Heart left ventricle (tissue), 16 donors: Measurements from ENCODE around the gene ZNRF2. TPM values are rescaled to one million over a fixed set of nuclear protein-coding genes. Genes with fewer than 3 reads are reported as not detected.

ENCODE experiments used
- ATAC-seq, 4 donors: fragments of 200-7000 bp; cut with Tn5 transposase; one replicate each; pipeline ENCODE4 v1.9.1; 2020 to 2022; ENCODE audit warnings: moderate library complexity in 4 of 4, mild to moderate bottlenecking in 3 of 4, moderate number of reproducible peaks in 1 of 4
- DNase-seq, 5 donors: peaks; one replicate each; pipeline ENCODE4 v3.0.0-alpha.2; 2020
- H3K27ac ChIP-seq, 12 donors: fragments of 200-600 bp; sonication (generic) in 4 of 12; one replicate each; pipeline versions ENCODE4 v1.5.0 to v1.8.0; 2016 to 2022; ENCODE audit warnings: mild to moderate bottlenecking in 2 of 12
- H3K27me3 ChIP-seq, 9 donors: fragments of 200-600 bp; sonication (generic) in 2 of 9; one replicate each; pipeline versions ENCODE4 v1.5.1 to v1.8.0; 2016 to 2022; ENCODE audit warnings: mild to moderate bottlenecking in 3 of 9
- H3K36me3 ChIP-seq, 9 donors: fragments of 200-600 bp; sonication (generic) in 2 of 9; one replicate each; pipeline versions ENCODE4 v1.5.0 to v1.8.0; 2018 to 2022; ENCODE audit warnings: mild to moderate bottlenecking in 2 of 9
- H3K4me1 ChIP-seq, 12 donors: fragments of 200-600 bp; sonication (generic) in 4 of 12; one replicate each; pipeline versions ENCODE4 v1.5.0 to v1.8.0; 2016 to 2022; ENCODE audit warnings: mild to moderate bottlenecking in 3 of 12
- H3K4me3 ChIP-seq, 12 donors: fragments of 200-600 bp; sonication (generic) in 4 of 12; one replicate each; pipeline versions ENCODE4 v1.5.0 to v1.8.0; 2017 to 2022; ENCODE audit warnings: mild to moderate bottlenecking in 9 of 12, moderate library complexity in 4 of 12
- H3K9me3 ChIP-seq, 12 donors: fragments of 200-600 bp; sonication (generic) in 4 of 12; one replicate each; pipeline versions ENCODE4 v1.5.0 to v1.8.0; 2016 to 2022; ENCODE audit warnings: mild to moderate bottlenecking in 1 of 12
- POLR2A ChIP-seq, 2 donors: fragments of 450-650 bp; IDR thresholded peaks; one replicate each; pipeline ENCODE4 v1.6.1; 2017; ENCODE audit warnings: antibody characterized with exemption in 2 of 2, mild to moderate bottlenecking in 2 of 2, moderate library complexity in 2 of 2
- WGBS, 4 donors: extraction: QIAGEN DNeasy Blood & Tissue Kit in 2 of 4; methylation state at CpG; one replicate each; pipeline versions ENCODE4 v1.1.5 to v1.1.7; 2013 to 2018; 5-methylcytosine and 5-hydroxymethylcytosine counted together
- intact Hi-C, 10 donors: fragments of 100-400 bp; cut with DNase I; formaldehyde crosslinking; loops; one replicate each; pipeline versions ENCODE4 v1.11.1 to v1.14.2; 2022
- polyA plus RNA-seq, 2 donors: library from polyadenylated mRNA; stranded (reverse); fragments of 200-250 nt; gene quantifications; one replicate each; pipeline ENCODE4 v1.2.3, GENCODE V29; 2013
- total RNA-seq, 9 donors: library from RNA; depleted of rRNA in 2 of 9; stranded (reverse); fragments of >200 nt in 2 of 9; fragmentation: NEBNext Ultra II Directional in 3 of 9; extraction: Animal tissue kit (Norgen Biotek cat#: 25700) in 3 of 9; gene quantifications; one replicate each; pipeline versions ENCODE4 v1.1.0 to v1.2.4, GENCODE V29; 2016 to 2023
- TF ChIP-seq, protein P1 (sequence below), 12 donors: fragments of 200-600 bp; sonication (generic) in 4 of 12; IDR thresholded peaks; one replicate each; pipeline versions ENCODE4 v1.5.0 to v1.8.0; 2018 to 2022; ENCODE audit warnings: antibody characterized with exemption in 12 of 12, mild to moderate bottlenecking in 5 of 12
- donor health status: ischemic (EF 13 %, LVEDD 7.1; RV severe dilation, severe dysfunction).
- donor health status: healthy with polysubstance abuse.
- donor health status: DM: no; HTN: yes; CAD: no.
- donor health status: DM: no; HTN: no; CAD: no.
- donor health status: ischemic (EF 25% LVEDD 6.9; RV normal size, moderate dysfunction).
- donor health status: ischemic (EF 25% LVEDD 5.7; RV mildly dilated, moderate dysfunction).
- donor health status: healthy.
- donor health status: DM: yes; HTN: yes; CAD: no.
- donor health status: ischemic (EF 35%, LVEDD 5.7; RV mildly dilated, moderate dysfunction).
- donor health status: nonischemic (EF 11% LVEDD 7.7; RV severe dilation, severe dysfunction).
- donor health status: DM: yes; HTN: yes; CAD: no.
- donor health status: PGD.
- donor health status: ischemic (EF 29% LVEDD 5.4; RV normal size, mild dysfunction).
- donor health status: nonischemic (EF 23%, LVEDD 6.1; RV moderate dilation, normal function).

Gene ZNRF2
- total and polyA plus RNA-seq, 11 donors, result 2.7 to 15.2 (median 10.4) TPM

DNA sequence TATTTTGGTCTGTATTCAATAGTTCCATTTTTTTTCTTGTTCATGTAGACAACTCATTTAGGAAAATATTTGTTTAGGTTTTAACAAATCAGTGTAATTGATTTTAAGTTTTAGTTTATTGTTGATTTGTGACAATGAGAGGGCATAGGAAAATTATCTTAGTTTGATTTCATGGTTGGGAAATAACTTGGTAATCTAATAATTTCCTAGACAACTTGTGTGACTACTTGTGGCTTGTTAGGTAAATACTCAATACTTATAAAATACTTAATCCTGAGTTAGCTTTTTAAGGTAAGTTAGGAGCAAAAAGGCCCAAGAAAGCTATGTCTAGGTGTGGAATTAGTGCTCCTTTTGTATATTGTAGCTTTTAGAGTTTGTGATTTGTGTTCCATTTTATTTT, 65.4 kb downstream of the ZNRF2 start:
- H3K4me3 ChIP-seq, result no peak overlapping the region
- H3K27ac ChIP-seq, result peak overlapping the region in 1 of 12 donors; percentile 85
- H3K9me3 ChIP-seq, result peaks cover 0 to 4% (median 0%) of the 10 kb centered on the region in 12 donors
- peaks cover 0 to 73% (median 8%) of the 10 kb centered on the region in 12 donors for H3K4me1 ChIP-seq
- H3K36me3 ChIP-seq, result no peaks in the 10 kb centered on the region
- DNase-seq (no peak), ATAC-seq (no peak)
- TF ChIP-seq, protein P1, sequence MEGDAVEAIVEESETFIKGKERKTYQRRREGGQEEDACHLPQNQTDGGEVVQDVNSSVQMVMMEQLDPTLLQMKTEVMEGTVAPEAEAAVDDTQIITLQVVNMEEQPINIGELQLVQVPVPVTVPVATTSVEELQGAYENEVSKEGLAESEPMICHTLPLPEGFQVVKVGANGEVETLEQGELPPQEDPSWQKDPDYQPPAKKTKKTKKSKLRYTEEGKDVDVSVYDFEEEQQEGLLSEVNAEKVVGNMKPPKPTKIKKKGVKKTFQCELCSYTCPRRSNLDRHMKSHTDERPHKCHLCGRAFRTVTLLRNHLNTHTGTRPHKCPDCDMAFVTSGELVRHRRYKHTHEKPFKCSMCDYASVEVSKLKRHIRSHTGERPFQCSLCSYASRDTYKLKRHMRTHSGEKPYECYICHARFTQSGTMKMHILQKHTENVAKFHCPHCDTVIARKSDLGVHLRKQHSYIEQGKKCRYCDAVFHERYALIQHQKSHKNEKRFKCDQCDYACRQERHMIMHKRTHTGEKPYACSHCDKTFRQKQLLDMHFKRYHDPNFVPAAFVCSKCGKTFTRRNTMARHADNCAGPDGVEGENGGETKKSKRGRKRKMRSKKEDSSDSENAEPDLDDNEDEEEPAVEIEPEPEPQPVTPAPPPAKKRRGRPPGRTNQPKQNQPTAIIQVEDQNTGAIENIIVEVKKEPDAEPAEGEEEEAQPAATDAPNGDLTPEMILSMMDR (IDR thresholded peaks at IDR 0.05), result no peak
- TF ChIP-seq POLR2A (IDR thresholded peaks at IDR 0.05), result no peak
- H3K27me3 ChIP-seq, result no peaks in the 10 kb centered on the region
- intact Hi-C loops, result no loop called here

DNA sequence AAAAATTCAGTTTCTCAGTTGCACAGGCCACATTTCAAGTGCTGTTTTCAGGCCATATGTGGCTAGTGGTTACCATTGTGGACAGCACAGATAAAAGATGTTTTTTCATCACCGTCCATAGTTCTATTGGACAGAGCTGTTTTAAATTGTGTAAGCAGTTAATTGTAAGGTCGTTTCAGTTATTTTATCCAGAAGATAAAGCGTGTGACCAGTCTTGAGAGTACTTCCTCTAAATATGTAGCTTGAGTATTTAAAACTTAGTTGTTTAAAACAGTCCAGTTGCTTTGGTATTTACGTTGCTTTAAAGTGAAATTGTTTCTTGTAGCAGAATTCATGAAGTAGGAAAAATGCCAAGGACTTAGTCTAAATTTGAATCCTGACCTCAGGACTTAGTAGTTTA, 66.9 kb downstream of the ZNRF2 start:
- TF ChIP-seq, protein P1 (IDR thresholded peaks at IDR 0.05), result no peak
- no peak for TF ChIP-seq POLR2A (IDR thresholded peaks at IDR 0.05)
- no peaks in the 10 kb centered on the region for H3K36me3 ChIP-seq
- 48 to 67% (median 55%) methylated on average over 4 of the region's 4 CpGs for WGBS, 4 donors
- ATAC-seq (no peak), DNase-seq (no peak)
- intact Hi-C loops, result no loop called here
- H3K4me1 ChIP-seq, result peaks cover 0 to 64% (median 3%) of the 10 kb centered on the region in 12 donors
- peak overlapping the region in 1 of 12 donors; percentile 37 for H3K27ac ChIP-seq
- no peaks in the 10 kb centered on the region for H3K27me3 ChIP-seq
- peaks cover 0 to 4% (median 0%) of the 10 kb centered on the region in 12 donors for H3K9me3 ChIP-seq
- no peak overlapping the region for H3K4me3 ChIP-seq

DNA sequence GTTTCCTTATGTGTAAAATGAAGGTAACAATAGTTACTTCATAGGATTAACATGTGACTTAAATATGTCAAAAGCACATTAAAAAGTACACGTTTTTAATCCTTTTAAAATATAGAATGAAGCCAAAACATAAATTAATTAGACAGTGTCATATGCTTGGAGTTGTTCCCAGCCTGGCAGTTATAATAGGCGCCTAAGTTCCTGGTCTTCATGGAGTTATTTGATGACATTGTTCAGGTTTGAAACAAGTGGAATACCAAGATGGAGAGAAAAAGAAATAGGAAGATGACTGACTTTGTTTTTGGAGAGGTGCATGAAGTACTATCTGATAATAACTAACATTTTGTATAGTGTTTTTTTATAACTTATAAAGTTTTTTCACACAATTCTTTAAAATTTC, 67.3 kb downstream of the ZNRF2 start:
- Histone ChIP-seq H3K36me3 (no peaks in the 10 kb centered on the region), H3K27me3 (no peaks in the 10 kb centered on the region), H3K9me3 (peaks cover 0 to 2% (median 0%) of the 10 kb centered on the region in 12 donors), H3K4me1 (peaks cover 0 to 63% (median 3%) of the 10 kb centered on the region in 12 donors), H3K27ac (peak overlapping the region in 1 of 12 donors; percentile 37), H3K4me3 (no peak overlapping the region)
- DNase-seq (no peak), ATAC-seq (no peak)
- TF ChIP-seq, protein P1 (IDR thresholded peaks at IDR 0.05), result no peak
- TF ChIP-seq POLR2A (IDR thresholded peaks at IDR 0.05), result no peak
- intact Hi-C loops, result no loop called here
- WGBS, 4 donors, result 63 to 75% (median 71%) methylated on average over 2 of the region's 2 CpGs

DNA sequence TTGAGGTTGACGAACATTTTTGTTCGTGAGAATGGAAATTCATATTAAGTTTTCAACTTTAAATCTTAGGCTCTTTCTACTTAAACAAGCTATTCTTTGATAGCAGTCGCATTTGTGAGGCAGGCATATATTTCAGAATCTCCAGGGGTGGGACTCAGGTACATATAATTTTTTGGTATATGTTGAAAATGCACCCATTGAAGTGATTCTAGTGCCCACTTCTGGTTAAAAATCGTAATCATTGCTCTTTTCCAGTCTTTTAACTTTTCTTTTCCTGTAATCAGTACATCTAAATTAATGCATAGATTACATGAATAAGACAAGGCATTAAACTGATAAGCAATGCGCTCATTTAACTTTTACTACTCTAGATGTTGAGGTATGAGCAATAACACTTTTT, 67.8 kb downstream of the ZNRF2 start:
- Histone ChIP-seq H3K4me3 (no peak overlapping the region), H3K4me1 (peaks cover 0 to 59% (median 3%) of the 10 kb centered on the region in 12 donors), H3K9me3 (no peaks in the 10 kb centered on the region), H3K27me3 (no peaks in the 10 kb centered on the region), H3K27ac (no peak overlapping the region), H3K36me3 (peaks cover 0 to 4% (median 0%) of the 10 kb centered on the region in 9 donors)
- intact Hi-C loops, result no loop called here
- DNase-seq (no peak), ATAC-seq (no peak)
- WGBS, 4 donors, result 94 to 97% (median 95%) methylated on average over 5 of the region's 5 CpGs
- TF ChIP-seq, protein P1 (IDR thresholded peaks at IDR 0.05), result peak in 1 of 12 donors; percentile 33
- no peak for TF ChIP-seq POLR2A (IDR thresholded peaks at IDR 0.05)
